NCI-H748 (cell line): ENCODE results near the gene ARSG.

ENCODE experiments used
- DNase-seq: peaks from one replicate; lab custom pipeline; 2025; ENCODE audit not compliant: unreplicated experiment; lab: John Stamatoyannopoulos, UW

The ARSG gene

GRCh38 chr17:68446626-68447041, 155.3 kb downstream of the ARSG start:
- DNase-seq: no peak

- DNase-seq: no peak
Measured at GRCh38 chr17:68449021-68449739, 157.9 kb downstream of the ARSG start.

- no peak for DNase-seq
Measured at GRCh38 chr17:68450391-68450790, 159.1 kb downstream of the ARSG start.

GRCh38 chr17:68450801-68451200, 159.5 kb downstream of the ARSG start:
- DNase-seq: no peak

GRCh38 chr17:68451670-68452354, 160.5 kb downstream of the ARSG start:
- no peak for DNase-seq

- DNase-seq: no peak
Measured at GRCh38 chr17:68452724-68453290, 161.5 kb downstream of the ARSG start.

GRCh38 chr17:68453991-68454665, 162.8 kb downstream of the ARSG start:
- no peak for DNase-seq

GRCh38 chr17:68455901-68456338, 164.6 kb downstream of the ARSG start:
- DNase-seq: peak; percentile 97

- peak; percentile 71 for DNase-seq
Measured at GRCh38 chr17:68456339-68457167, 165.3 kb downstream of the ARSG start.

GRCh38 chr17:68457168-68457538, 165.9 kb downstream of the ARSG start, which contains the start of gene WIPI1:
WIPI1 (minus strand) TSS chr17:68457496; CDS start chr17:68457421, 75 bp downstream.
- peak; percentile 84 for DNase-seq

GRCh38 chr17:68457539-68458259, 166.4 kb downstream of the ARSG start:
- DNase-seq: peak; percentile 98

- no peak for DNase-seq
Measured at GRCh38 chr17:68458260-68459036, 167.2 kb downstream of the ARSG start.

GRCh38 chr17:68459037-68459639, 167.8 kb downstream of the ARSG start:
- no peak for DNase-seq

GRCh38 chr17:68460146-68460545, 168.9 kb downstream of the ARSG start:
- no peak for DNase-seq

- no peak for DNase-seq
Measured at GRCh38 chr17:68460715-68461114, 169.4 kb downstream of the ARSG start.

- DNase-seq: peak; percentile 35
Measured at GRCh38 chr17:68461122-68461539, 169.8 kb downstream of the ARSG start.

GRCh38 chr17:68461589-68461988, 170.3 kb downstream of the ARSG start:
- DNase-seq: peak; percentile 48

- peak; percentile 87 for DNase-seq
Measured at GRCh38 chr17:68462381-68463210, 171.3 kb downstream of the ARSG start.
